K562 (cell line): ENCODE measurements around the gene NUTM1. TPM values are rescaled to one million over a fixed set of nuclear protein-coding genes. Genes with fewer than 3 reads are reported as not detected.
A peak's percentile ranks its signal among the peaks of the same experiment; 100 is the strongest.

ENCODE experiments used
- CREB3 ChIP-seq: fragments of 450-650 bp; conservative IDR thresholded peaks from 2 replicates; pipeline ENCODE4 v1.6.1; 2016; ENCODE audit warnings: missing genetic modification characterization, low read depth, mild to moderate bottlenecking, missing compliant biosample characterization, moderate library complexity
- CXXC5 ChIP-seq: fragments of 250-450 bp; sonication (Bioruptor Pico); IDR thresholded peaks from 2 replicates; pipeline ENCODE4 v1.8.0; 2022; ENCODE audit warnings: inconsistent platforms, mild to moderate bottlenecking, moderate library complexity
- MCM3 ChIP-seq: fragments of 450-650 bp; IDR thresholded peaks from 2 replicates; pipeline ENCODE4 v1.6.1; 2016
- MCM5 ChIP-seq: fragments of 450-650 bp; IDR thresholded peaks from 2 replicates; pipeline ENCODE4 v1.6.1; 2016; ENCODE audit warnings: low read depth
- RBM39 ChIP-seq: fragments of 200-400 bp; formaldehyde crosslinking; optimal IDR thresholded peaks from 2 replicates; pipeline ENCODE3; 2018; ENCODE audit warnings: low read depth, low read length
- TARDBP ChIP-seq: fragments of 450-650 bp; IDR thresholded peaks from 2 replicates; pipeline ENCODE4 v1.6.1; 2016
- TBP ChIP-seq: optimal IDR thresholded peaks from 2 replicates; pipeline ENCODE3; 2011; ENCODE audit warnings: low read depth, low read length, improper control_type of control experiment
- ZBTB17 ChIP-seq: fragments of 450-650 bp; formaldehyde crosslinking; IDR thresholded peaks from 2 replicates; pipeline ENCODE4 v1.4.0; 2020; ENCODE audit warnings: mild to moderate bottlenecking
- ZKSCAN3 ChIP-seq: fragments of 250-450 bp; sonication (Bioruptor Pico); IDR thresholded peaks from 2 replicates; pipeline ENCODE4 v1.4.0; 2020
- ZNF124 ChIP-seq: sonication (generic); formaldehyde crosslinking; IDR thresholded peaks from 2 replicates; pipeline ENCODE4 v1.8.1; 2022; ENCODE audit warnings: missing genetic modification reagents
- ZNF175 ChIP-seq: fragments of 200-800 bp; sonication (Bioruptor generic); IDR thresholded peaks from 2 replicates; pipeline ENCODE4 v1.6.1; 2016; ENCODE audit warnings: low read depth, mild to moderate bottlenecking, missing genetic modification characterization, missing compliant biosample characterization
- ZNF224 ChIP-seq: sonication (generic); formaldehyde crosslinking; IDR thresholded peaks from 2 replicates; pipeline ENCODE4 v1.8.0; 2022; ENCODE audit warnings: mild to moderate bottlenecking, missing genetic modification reagents
- ZNF696 ChIP-seq: fragments of 250-450 bp; sonication (Bioruptor Pico); conservative IDR thresholded peaks from 2 replicates; pipeline ENCODE4 v1.4.0; 2020; ENCODE audit warnings: mild to moderate bottlenecking, moderate library complexity
- polyA plus RNA-seq, 8 experiments: library from polyadenylated mRNA; depleted of rRNA in 4 of 8; stranded (reverse) in 5 of 8; unstranded in 3 of 8; fragments of >200 nt; fragmentation: Nextera tagmentation in 2 of 8; fragmentation: Illumina TruSeq in 1 of 8; extraction: Ambion mirVana in 2 of 8; extraction: Trizol in 1 of 8; gene quantifications; 2 replicates each; pipeline versions ENCODE4 v1.2.1 to v1.2.3, GENCODE V29; 2011 to 2014; ENCODE audit warnings: inconsistent platforms in 1 of 8, missing spikeins in 1 of 8
- total RNA-seq, 7 experiments: library from RNA; depleted of rRNA in 6 of 7; stranded (reverse); fragments of >200 nt in 6 of 7; fragmentation: Illumina TruSeq in 2 of 7; extraction: Trizol in 2 of 7; gene quantifications; 2 replicates each; pipeline versions ENCODE4 v1.2.1 to v1.2.3, GENCODE V29; 2011 to 2021; ENCODE audit warnings: low replicate concordance in 1 of 7
- TF ChIP-seq, protein P1 (sequence below): fragments of 450-650 bp; IDR thresholded peaks from 2 replicates; pipeline ENCODE4 v1.6.1; 2016; ENCODE audit warnings: mild to moderate bottlenecking, moderate library complexity
- TF ChIP-seq, protein P2 (sequence below): sonication (generic); formaldehyde crosslinking; IDR thresholded peaks from 2 replicates; pipeline ENCODE4 v1.8.0; 2022; ENCODE audit warnings: mild to moderate bottlenecking, missing genetic modification reagents

The NUTM1 gene
- total and polyA plus RNA-seq, 9 of the 15 experiments (the other 6 are each of a cell fraction or from before 2014, with no cell fraction given) = 0.01 to 0.05 (median 0.04) TPM; not detected in 4

DNA sequence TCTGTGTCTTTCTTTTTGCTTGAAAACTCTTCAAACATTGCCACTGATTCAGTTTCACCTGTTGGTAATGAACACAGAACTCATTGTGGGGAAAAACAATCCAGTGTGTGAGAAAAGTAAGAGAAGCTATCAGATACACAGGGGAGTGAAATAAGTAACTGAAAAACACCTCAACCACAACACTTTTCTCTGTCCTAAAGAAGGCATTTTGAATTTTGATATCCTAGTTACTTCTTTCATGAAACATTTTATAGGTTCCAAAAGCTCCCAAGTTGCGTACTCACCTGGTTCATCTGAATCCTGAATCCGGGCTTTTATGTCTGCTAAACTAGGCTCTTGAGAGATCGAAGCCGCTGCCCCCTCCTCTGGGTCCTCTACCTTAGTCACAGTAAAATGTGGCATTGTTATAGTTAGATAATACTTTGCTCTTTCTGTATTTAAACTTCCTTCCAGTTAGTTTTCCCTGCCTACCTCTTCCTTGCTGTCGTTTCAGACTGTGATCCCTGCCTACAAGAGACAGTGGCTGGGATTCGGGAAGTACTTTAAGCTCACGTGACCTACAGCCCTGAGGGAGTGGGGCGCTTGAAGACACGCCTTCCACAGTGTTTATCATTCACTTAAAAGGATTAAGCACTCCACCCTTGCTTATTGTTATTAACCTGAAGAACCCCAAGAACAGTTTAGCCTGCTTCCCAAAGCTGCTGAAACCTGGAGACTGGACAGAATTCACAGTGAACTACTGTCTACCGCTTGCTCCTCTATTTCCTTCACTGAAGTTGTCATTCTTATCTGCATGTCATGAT is 24.6 kb upstream of the NUTM1 start (continued):
- TF ChIP-seq, protein P1, sequence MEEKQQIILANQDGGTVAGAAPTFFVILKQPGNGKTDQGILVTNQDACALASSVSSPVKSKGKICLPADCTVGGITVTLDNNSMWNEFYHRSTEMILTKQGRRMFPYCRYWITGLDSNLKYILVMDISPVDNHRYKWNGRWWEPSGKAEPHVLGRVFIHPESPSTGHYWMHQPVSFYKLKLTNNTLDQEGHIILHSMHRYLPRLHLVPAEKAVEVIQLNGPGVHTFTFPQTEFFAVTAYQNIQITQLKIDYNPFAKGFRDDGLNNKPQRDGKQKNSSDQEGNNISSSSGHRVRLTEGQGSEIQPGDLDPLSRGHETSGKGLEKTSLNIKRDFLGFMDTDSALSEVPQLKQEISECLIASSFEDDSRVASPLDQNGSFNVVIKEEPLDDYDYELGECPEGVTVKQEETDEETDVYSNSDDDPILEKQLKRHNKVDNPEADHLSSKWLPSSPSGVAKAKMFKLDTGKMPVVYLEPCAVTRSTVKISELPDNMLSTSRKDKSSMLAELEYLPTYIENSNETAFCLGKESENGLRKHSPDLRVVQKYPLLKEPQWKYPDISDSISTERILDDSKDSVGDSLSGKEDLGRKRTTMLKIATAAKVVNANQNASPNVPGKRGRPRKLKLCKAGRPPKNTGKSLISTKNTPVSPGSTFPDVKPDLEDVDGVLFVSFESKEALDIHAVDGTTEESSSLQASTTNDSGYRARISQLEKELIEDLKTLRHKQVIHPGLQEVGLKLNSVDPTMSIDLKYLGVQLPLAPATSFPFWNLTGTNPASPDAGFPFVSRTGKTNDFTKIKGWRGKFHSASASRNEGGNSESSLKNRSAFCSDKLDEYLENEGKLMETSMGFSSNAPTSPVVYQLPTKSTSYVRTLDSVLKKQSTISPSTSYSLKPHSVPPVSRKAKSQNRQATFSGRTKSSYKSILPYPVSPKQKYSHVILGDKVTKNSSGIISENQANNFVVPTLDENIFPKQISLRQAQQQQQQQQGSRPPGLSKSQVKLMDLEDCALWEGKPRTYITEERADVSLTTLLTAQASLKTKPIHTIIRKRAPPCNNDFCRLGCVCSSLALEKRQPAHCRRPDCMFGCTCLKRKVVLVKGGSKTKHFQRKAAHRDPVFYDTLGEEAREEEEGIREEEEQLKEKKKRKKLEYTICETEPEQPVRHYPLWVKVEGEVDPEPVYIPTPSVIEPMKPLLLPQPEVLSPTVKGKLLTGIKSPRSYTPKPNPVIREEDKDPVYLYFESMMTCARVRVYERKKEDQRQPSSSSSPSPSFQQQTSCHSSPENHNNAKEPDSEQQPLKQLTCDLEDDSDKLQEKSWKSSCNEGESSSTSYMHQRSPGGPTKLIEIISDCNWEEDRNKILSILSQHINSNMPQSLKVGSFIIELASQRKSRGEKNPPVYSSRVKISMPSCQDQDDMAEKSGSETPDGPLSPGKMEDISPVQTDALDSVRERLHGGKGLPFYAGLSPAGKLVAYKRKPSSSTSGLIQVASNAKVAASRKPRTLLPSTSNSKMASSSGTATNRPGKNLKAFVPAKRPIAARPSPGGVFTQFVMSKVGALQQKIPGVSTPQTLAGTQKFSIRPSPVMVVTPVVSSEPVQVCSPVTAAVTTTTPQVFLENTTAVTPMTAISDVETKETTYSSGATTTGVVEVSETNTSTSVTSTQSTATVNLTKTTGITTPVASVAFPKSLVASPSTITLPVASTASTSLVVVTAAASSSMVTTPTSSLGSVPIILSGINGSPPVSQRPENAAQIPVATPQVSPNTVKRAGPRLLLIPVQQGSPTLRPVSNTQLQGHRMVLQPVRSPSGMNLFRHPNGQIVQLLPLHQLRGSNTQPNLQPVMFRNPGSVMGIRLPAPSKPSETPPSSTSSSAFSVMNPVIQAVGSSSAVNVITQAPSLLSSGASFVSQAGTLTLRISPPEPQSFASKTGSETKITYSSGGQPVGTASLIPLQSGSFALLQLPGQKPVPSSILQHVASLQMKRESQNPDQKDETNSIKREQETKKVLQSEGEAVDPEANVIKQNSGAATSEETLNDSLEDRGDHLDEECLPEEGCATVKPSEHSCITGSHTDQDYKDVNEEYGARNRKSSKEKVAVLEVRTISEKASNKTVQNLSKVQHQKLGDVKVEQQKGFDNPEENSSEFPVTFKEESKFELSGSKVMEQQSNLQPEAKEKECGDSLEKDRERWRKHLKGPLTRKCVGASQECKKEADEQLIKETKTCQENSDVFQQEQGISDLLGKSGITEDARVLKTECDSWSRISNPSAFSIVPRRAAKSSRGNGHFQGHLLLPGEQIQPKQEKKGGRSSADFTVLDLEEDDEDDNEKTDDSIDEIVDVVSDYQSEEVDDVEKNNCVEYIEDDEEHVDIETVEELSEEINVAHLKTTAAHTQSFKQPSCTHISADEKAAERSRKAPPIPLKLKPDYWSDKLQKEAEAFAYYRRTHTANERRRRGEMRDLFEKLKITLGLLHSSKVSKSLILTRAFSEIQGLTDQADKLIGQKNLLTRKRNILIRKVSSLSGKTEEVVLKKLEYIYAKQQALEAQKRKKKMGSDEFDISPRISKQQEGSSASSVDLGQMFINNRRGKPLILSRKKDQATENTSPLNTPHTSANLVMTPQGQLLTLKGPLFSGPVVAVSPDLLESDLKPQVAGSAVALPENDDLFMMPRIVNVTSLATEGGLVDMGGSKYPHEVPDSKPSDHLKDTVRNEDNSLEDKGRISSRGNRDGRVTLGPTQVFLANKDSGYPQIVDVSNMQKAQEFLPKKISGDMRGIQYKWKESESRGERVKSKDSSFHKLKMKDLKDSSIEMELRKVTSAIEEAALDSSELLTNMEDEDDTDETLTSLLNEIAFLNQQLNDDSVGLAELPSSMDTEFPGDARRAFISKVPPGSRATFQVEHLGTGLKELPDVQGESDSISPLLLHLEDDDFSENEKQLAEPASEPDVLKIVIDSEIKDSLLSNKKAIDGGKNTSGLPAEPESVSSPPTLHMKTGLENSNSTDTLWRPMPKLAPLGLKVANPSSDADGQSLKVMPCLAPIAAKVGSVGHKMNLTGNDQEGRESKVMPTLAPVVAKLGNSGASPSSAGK = peak; percentile 48; the same call in 1 of the 2 replicates
- TF ChIP-seq MCM5 (no peak), MCM3 (no peak), ZNF696 (no peak), CREB3 (tag) (no peak), ZNF175 (no peak), ZBTB17 (CRISPR knock-in tag) (no peak), TARDBP (no peak), ZKSCAN3 (CRISPR knock-in tag) (no peak), CXXC5 (CRISPR knock-in tag) (peak; percentile 47), RBM39 (no peak), ZNF224 (no peak), TBP (peak; percentile 61), ZNF124 (no peak)
- TF ChIP-seq, protein P2, sequence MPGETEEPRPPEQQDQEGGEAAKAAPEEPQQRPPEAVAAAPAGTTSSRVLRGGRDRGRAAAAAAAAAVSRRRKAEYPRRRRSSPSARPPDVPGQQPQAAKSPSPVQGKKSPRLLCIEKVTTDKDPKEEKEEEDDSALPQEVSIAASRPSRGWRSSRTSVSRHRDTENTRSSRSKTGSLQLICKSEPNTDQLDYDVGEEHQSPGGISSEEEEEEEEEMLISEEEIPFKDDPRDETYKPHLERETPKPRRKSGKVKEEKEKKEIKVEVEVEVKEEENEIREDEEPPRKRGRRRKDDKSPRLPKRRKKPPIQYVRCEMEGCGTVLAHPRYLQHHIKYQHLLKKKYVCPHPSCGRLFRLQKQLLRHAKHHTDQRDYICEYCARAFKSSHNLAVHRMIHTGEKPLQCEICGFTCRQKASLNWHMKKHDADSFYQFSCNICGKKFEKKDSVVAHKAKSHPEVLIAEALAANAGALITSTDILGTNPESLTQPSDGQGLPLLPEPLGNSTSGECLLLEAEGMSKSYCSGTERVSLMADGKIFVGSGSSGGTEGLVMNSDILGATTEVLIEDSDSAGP (CRISPR knock-in tag) = no peak
